PFSK-1 (cell line): Measurements from ENCODE around the gene HERPUD2.

Experiments
- POLR2AphosphoS5 ChIP-seq: IDR thresholded peaks from 2 replicates; pipeline ENCODE4 v1.6.1; 2012; ENCODE audit warnings: low read depth, mild to moderate bottlenecking, control low read depth, low read length, moderate library complexity
- TF ChIP-seq, protein P1 (sequence below), 2 experiments: IDR thresholded peaks; 2 replicates each; pipeline versions ENCODE4 v1.6.1 to v1.8.0; 2011 to 2012; ENCODE audit warnings: low read depth in 2 of 2, low read length in 2 of 2, control low read depth in 1 of 2, inconsistent platforms in 1 of 2, mild to moderate bottlenecking in 1 of 2, moderate library complexity in 1 of 2; ENCODE audit not compliant: insufficient read depth in 1 of 2

GRCh38 chr7:35712563-35713226 is 17.8 kb upstream of the HERPUD2 start:
- TF ChIP-seq, protein P1, sequence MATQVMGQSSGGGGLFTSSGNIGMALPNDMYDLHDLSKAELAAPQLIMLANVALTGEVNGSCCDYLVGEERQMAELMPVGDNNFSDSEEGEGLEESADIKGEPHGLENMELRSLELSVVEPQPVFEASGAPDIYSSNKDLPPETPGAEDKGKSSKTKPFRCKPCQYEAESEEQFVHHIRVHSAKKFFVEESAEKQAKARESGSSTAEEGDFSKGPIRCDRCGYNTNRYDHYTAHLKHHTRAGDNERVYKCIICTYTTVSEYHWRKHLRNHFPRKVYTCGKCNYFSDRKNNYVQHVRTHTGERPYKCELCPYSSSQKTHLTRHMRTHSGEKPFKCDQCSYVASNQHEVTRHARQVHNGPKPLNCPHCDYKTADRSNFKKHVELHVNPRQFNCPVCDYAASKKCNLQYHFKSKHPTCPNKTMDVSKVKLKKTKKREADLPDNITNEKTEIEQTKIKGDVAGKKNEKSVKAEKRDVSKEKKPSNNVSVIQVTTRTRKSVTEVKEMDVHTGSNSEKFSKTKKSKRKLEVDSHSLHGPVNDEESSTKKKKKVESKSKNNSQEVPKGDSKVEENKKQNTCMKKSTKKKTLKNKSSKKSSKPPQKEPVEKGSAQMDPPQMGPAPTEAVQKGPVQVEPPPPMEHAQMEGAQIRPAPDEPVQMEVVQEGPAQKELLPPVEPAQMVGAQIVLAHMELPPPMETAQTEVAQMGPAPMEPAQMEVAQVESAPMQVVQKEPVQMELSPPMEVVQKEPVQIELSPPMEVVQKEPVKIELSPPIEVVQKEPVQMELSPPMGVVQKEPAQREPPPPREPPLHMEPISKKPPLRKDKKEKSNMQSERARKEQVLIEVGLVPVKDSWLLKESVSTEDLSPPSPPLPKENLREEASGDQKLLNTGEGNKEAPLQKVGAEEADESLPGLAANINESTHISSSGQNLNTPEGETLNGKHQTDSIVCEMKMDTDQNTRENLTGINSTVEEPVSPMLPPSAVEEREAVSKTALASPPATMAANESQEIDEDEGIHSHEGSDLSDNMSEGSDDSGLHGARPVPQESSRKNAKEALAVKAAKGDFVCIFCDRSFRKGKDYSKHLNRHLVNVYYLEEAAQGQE (IDR thresholded peaks at IDR 0.05; ENCODE audit: insufficient read depth in 1 of 2, low read depth in 2 of 2, low read length in 2 of 2): no peak
- TF ChIP-seq POLR2AphosphoS5: no peak
